Lung (tissue), 12 donors: ENCODE data around the gene SNRPE. TPM values are rescaled to one million over a fixed set of nuclear protein-coding genes. Genes with fewer than 3 reads are reported as not detected.
A peak's percentile ranks its signal among the peaks of the same experiment; 100 is the strongest.

Experiments used
- ATAC-seq: fragments of 200-7000 bp; cut with Tn5 transposase; one replicate; pipeline ENCODE4 v1.9.1; 2020; ENCODE audit warnings: moderate number of reproducible peaks; ENCODE audit not compliant: insufficient read depth, low FRiP score
- DNase-seq, 3 donors: peaks; one replicate each; pipeline ENCODE4 v3.0.0-alpha.2; 2013 to 2017
- H3K27ac ChIP-seq, 2 donors: one replicate each; pipeline ENCODE4 v1.5.1; 2013; ENCODE audit warnings: mild to moderate bottlenecking in 2 of 2, moderate library complexity in 2 of 2, control low read depth in 1 of 2, inconsistent platforms in 1 of 2, low read depth in 1 of 2, low read length in 1 of 2
- H3K27me3 ChIP-seq, 3 donors: one replicate each; pipeline ENCODE4 v1.5.1; 2013; ENCODE audit warnings: low read length in 2 of 3; ENCODE audit not compliant: control insufficient read depth in 3 of 3, insufficient read depth in 3 of 3
- H3K36me3 ChIP-seq, 4 donors: one replicate each; pipeline ENCODE4 v1.5.1; 2013; ENCODE audit warnings: low read length in 4 of 4, mild to moderate bottlenecking in 1 of 4, moderate library complexity in 1 of 4; ENCODE audit not compliant: control insufficient read depth in 4 of 4, insufficient read depth in 4 of 4
- H3K4me1 ChIP-seq, 5 donors: one replicate each; pipeline ENCODE4 v1.5.1; 2013; ENCODE audit warnings: low read length in 5 of 5, mild to moderate bottlenecking in 2 of 5, moderate library complexity in 1 of 5; ENCODE audit not compliant: control insufficient read depth in 5 of 5, insufficient read depth in 5 of 5
- H3K4me3 ChIP-seq: one replicate; pipeline ENCODE4 v1.5.1; 2013; ENCODE audit warnings: mild to moderate bottlenecking, control low read depth, moderate library complexity
- H3K9ac ChIP-seq, 2 donors: one replicate each; pipeline ENCODE4 v1.5.1; 2013; ENCODE audit warnings: low read length in 2 of 2, control low read depth in 1 of 2; ENCODE audit not compliant: insufficient read depth in 1 of 2
- H3K9me3 ChIP-seq, 4 donors: one replicate each; pipeline ENCODE4 v1.5.1; 2013; ENCODE audit warnings: low read length in 3 of 4, mild to moderate bottlenecking in 1 of 4, moderate library complexity in 1 of 4; ENCODE audit not compliant: control insufficient read depth in 4 of 4, insufficient read depth in 3 of 4
- CTCF ChIP-seq: IDR thresholded peaks from 2 replicates; pipeline ENCODE4 v1.5.1; 2012; ENCODE audit warnings: mild to moderate bottlenecking; ENCODE audit errors: control extremely low read depth, extremely low read depth
- WGBS, 2 donors: extraction: QIAGEN DNeasy Blood & Tissue Kit; methylation state at CpG; one replicate each; pipeline ENCODE4 v1.1.7; 2013; 5-methylcytosine and 5-hydroxymethylcytosine counted together
- polyA plus RNA-seq, 2 donors: library from polyadenylated mRNA; stranded (reverse); fragments of 200-250 nt; gene quantifications; one replicate each; pipeline ENCODE4 v1.2.1, GENCODE V29; 2013
- total RNA-seq, 2 donors: library from RNA; depleted of rRNA in 1 of 2; stranded (reverse); fragments of >200 nt in 1 of 2; gene quantifications; one replicate each; pipeline ENCODE4 v1.2.1, GENCODE V29; 2014 to 2021
- donor health status: control.
- donor health status: control.
- donor health status: Bipolar disorder and iron deficiency.
- donor health status: healthy.
- donor health status: DM: yes; HTN: yes; CAD: no.

Gene SNRPE
- total and polyA plus RNA-seq, 4 donors: 43.4 to 109 (median 84.9) TPM

- peak; percentile 78 for TF ChIP-seq CTCF
- Histone ChIP-seq H3K9me3 (no peaks in the 10 kb centered on the region), H3K4me1 (peaks cover 0 to 5% (median 0%) of the 10 kb centered on the region in 5 donors), H3K27ac (no peak overlapping the region), H3K9ac (peak overlapping the region in 1 of 2 donors; percentile 49), H3K4me3 (no peak overlapping the region), H3K36me3 (peaks cover 11 to 34% (median 22%) of the 10 kb centered on the region in 4 donors), H3K27me3 (no peaks in the 10 kb centered on the region)
- 70 to 87% methylated on average over 3 of the region's 3 CpGs for WGBS, 2 donors
- peak; percentile 58 for ATAC-seq
- DNase-seq: peak; percentile 66 to 89 (median 87)
These were observed 9.9 kb downstream of the SNRPE start for GRCh38 chr1:203871114-203871880.

GRCh38 chr1:203873094-203873493 lies 11.7 kb downstream of the SNRPE start:
- ATAC-seq (no peak), DNase-seq (no peak)
- TF ChIP-seq CTCF: no peak
- H3K9ac ChIP-seq: no peak overlapping the region
- no peaks in the 10 kb centered on the region for H3K27me3 ChIP-seq
- H3K9me3 ChIP-seq: no peaks in the 10 kb centered on the region
- no peak overlapping the region for H3K4me3 ChIP-seq
- H3K4me1 ChIP-seq: peaks cover 0 to 5% (median 0%) of the 10 kb centered on the region in 5 donors
- H3K36me3 ChIP-seq: peaks cover 7 to 25% (median 16%) of the 10 kb centered on the region in 4 donors
- H3K27ac ChIP-seq: no peak overlapping the region
- 90 to 91% methylated on average over 8 of the region's 8 CpGs for WGBS, 2 donors

GRCh38 chr1:203878422-203878821 lies 17.0 kb downstream of the SNRPE start:
- H3K4me3 ChIP-seq: no peak overlapping the region
- 91 to 96% methylated on average over 3 of the region's 3 CpGs for WGBS, 2 donors

More at GRCh38 chr1:203878422-203878821, 17.0 kb downstream of the SNRPE start:
- no peak for TF ChIP-seq CTCF
- no peak for ATAC-seq
- Histone ChIP-seq H3K9me3 (no peaks in the 10 kb centered on the region), H3K27ac (no peak overlapping the region), H3K27me3 (no peaks in the 10 kb centered on the region), H3K4me1 (peaks cover 0 to 5% (median 0%) of the 10 kb centered on the region in 5 donors), H3K36me3 (peaks cover 0 to 10% (median 0%) of the 10 kb centered on the region in 4 donors), H3K9ac (no peak overlapping the region)
- no peak for DNase-seq
